AG04449 (cell line): ENCODE measurements around the gene INSRR.

Source experiments
- CTCF ChIA-PET: fragments of 350-600 bp; formaldehyde crosslinking; extraction: SDS; loops from one replicate; lab custom pipeline; 2021; ENCODE audit warnings: antibody characterized with exemption; lab: Yijun Ruan, JAX
- POLR2A ChIA-PET: fragments of 400-600, 350-600 bp; formaldehyde crosslinking; extraction: SDS; loops from one replicate; lab custom pipeline; 2020; ENCODE audit warnings: antibody characterized with exemption, inconsistent platforms; lab: Yijun Ruan, JAX
- DNase-seq: peaks from one replicate; pipeline ENCODE4 v3.0.0-alpha.2; 2010; ENCODE audit warnings: low read depth, low spot score
- H3K4me3 ChIP-seq: 2 replicates; pipeline ENCODE4 v1.5.1; 2011; ENCODE audit warnings: low read depth, mild to moderate bottlenecking, control low read depth, low read length
- CTCF ChIP-seq: IDR thresholded peaks from one replicate; pipeline ENCODE4 v1.5.1; 2011; ENCODE audit warnings: mild to moderate bottlenecking, moderate library complexity, low read length, control low read depth, inconsistent platforms; ENCODE audit not compliant: insufficient read depth; ENCODE audit errors: missing control alignments

The INSRR gene

GRCh38 chr1:156796340-156797097 is 62.4 kb downstream of the INSRR start:
- no peak for DNase-seq
- TF ChIP-seq CTCF = no peak
- ChIA-PET CTCF (interaction anchor here (0.6 to 29.3 kb wide), 31 partner anchors 8 to 137 kb away, joined by 3 to 476 read pairs (median 8); partner anchors contain the start of genes HDGF, INSRR, ISG20L2 and LRRC71), POLR2A (interaction anchor here (0.7 kb wide), 1 partner anchor 84 kb away, joined by 3 read pairs; no protein-coding TSS in a partner anchor)
- no peak overlapping the region for H3K4me3 ChIP-seq

GRCh38 chr1:156795787-156796186 is 63.1 kb downstream of the INSRR start:
- ChIA-PET CTCF (interaction anchor here (0.8 to 29.3 kb wide), 19 partner anchors 8 to 138 kb away, joined by 3 to 476 read pairs (median 22); partner anchors contain the start of genes INSRR, ISG20L2, LRRC71 and METTL25B), POLR2A (no interaction called here)
- H3K4me3 ChIP-seq = no peak overlapping the region
- no peak for DNase-seq
- no peak for TF ChIP-seq CTCF

DNA sequence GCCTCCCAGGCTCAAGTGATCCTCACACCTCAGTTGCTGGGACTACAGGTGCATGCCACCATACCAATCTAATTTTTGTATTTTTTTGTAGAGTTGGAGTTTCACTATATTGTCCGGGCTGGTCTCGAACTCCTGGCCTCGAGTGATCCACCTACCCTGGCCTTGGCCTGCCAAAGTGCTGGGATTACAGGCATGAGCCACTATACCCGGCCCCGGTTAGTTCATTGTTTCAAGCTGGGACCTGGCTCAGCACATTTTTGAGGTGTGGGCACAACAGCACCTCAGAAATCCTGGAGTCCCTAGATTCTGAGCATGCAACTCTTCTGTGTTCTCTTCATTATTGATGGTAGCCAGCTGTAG is 63.6 kb downstream of the INSRR start:
- CTCF ChIA-PET = interaction anchor here (0.7 to 29.3 kb wide), 17 partner anchors 7 to 138 kb away, joined by 3 to 476 read pairs (median 22); partner anchors contain the start of genes INSRR, ISG20L2, LRRC71 and METTL25B
- no peak for TF ChIP-seq CTCF
- no peak overlapping the region for H3K4me3 ChIP-seq
- no peak for DNase-seq
- POLR2A ChIA-PET = interaction anchor here (1.0 kb wide), 1 partner anchor 43 kb away, joined by 3 read pairs; no protein-coding TSS in a partner anchor

DNA sequence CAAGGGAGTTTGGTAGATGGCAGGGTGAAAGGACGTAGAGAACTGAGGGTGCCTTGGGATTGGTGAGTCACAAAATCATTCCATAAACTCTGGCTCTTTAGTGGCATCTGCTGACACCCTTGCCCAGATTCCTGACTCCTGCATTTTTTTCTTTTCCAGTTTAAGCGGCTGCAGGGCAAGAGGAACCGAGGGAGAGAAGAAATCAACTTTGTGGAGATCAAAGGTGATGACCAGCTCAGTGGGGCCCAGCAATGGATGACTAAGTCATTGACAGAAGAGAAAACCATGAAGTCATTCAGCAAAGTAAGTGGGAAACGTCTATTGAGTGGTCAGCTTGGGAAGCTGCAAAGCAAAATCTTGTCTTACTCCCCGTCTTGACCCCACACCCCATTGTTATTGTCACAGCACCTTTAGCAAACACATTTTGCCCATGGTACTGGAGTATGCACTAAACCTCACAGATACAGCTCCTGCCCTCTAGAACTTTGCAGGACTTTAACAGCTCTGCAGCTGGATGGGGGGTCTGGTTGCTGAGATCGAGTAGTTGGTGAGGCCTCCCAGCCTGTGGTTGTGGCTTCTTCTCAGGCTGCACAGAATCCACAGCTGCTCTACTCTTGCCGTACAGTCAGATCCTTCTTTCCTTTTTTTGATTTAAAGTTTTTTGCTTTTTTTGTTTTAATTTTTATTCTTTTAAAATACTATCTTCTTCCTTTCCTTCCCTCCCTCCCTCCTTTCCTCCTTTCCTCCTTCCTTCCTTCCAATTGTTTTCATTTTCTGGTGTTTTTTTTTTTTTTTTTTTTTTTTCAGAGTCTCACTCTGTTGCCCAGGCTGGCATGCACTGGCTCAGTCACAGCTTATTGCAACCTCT is 64.2 kb downstream of the INSRR start:
- CTCF ChIA-PET = interaction anchor here (0.7 to 29.3 kb wide), 11 partner anchors 7 to 130 kb away, joined by 3 to 476 read pairs (median 60); partner anchors contain the start of genes INSRR, ISG20L2, LRRC71 and METTL25B
- POLR2A ChIA-PET = interaction anchor here (0.7 to 1.0 kb wide), 2 partner anchors 26 to 43 kb away, joined by 3 read pairs; no protein-coding TSS in a partner anchor
- H3K4me3 ChIP-seq = no peak overlapping the region
- DNase-seq = no peak
- no peak for TF ChIP-seq CTCF
